HCT116 (cell line): Measurements from ENCODE around the gene MTG2. TPM values are rescaled to one million over a fixed set of nuclear protein-coding genes. Genes with fewer than 3 reads are reported as not detected.

ENCODE experiments used
- ATAC-seq: fragments of 200-7000 bp; cut with Tn5 transposase; 2 replicates; pipeline ENCODE4 v1.9.1; 2020; ENCODE audit warnings: mild to moderate bottlenecking, moderate library complexity
- BruUV-seq: library from RNA; stranded (reverse); fragments of 400-500 nt; replicated peaks from 2 replicates; lab custom pipeline; 2021; lab: Mats Ljungman, UMichigan
- CTCF ChIA-PET: fragments of 300-600 bp; sonication (Branson Sonifier 250); formaldehyde crosslinking; loops from one replicate; lab custom pipeline; 2021; ENCODE audit warnings: antibody characterized with exemption; lab: Charles Lee
- POLR2A ChIA-PET: fragments of 300-600, 350-600 bp; sonication (Branson Sonifier 250); formaldehyde crosslinking; loops from one replicate; lab custom pipeline; 2021; ENCODE audit warnings: antibody characterized with exemption; lab: Charles Lee
- RAD21 ChIA-PET, 2 experiments: fragments of 300-600 bp; sonication (Branson Sonifier 250); formaldehyde crosslinking; loops; one replicate each; lab custom pipeline; 2023; ENCODE audit warnings: low total read pairs in 2 of 2; ENCODE audit not compliant: uncharacterized antibody in 2 of 2, unreplicated experiment in 2 of 2, low non-redundant PET in 1 of 2; lab: Charles Lee
- DNase-seq: peaks from one replicate; pipeline ENCODE4 v3.0.0-alpha.2; 2010; ENCODE audit warnings: low read depth, low spot score
- H2AFZ ChIP-seq: fragments of 200-600 bp; shearing (Covaris generic), sonication (generic); 2 replicates; pipeline ENCODE4 v1.6.1; 2017; ENCODE audit warnings: low read depth, mixed run types, mixed read lengths, antibody characterized with exemption, low read length; ENCODE audit not compliant: poor library complexity, severe bottlenecking
- H3K27ac ChIP-seq: 2 replicates; pipeline ENCODE4 v1.5.1; 2012; ENCODE audit warnings: low read depth, low read length
- H3K27me3 ChIP-seq: fragments of 200-600 bp; sonication (generic); 2 replicates; pipeline ENCODE4 v1.6.1; 2016; ENCODE audit warnings: mixed run types, low read length, mixed read lengths; ENCODE audit not compliant: insufficient read depth
- H3K36me3 ChIP-seq, 2 experiments: fragments of 200-500 bp in 1 of 2; fragments of 200-600 bp in 1 of 2; sonication (Bioruptor generic) in 1 of 2; sonication (generic) in 1 of 2; 2 replicates each; pipeline versions ENCODE4 v1.5.1 to v1.6.1; 2014 to 2016; ENCODE audit warnings: low read length in 2 of 2, inconsistent platforms in 1 of 2, mixed read lengths in 1 of 2, mixed run types in 1 of 2; ENCODE audit not compliant: insufficient read depth in 2 of 2, control insufficient read depth in 1 of 2
- H3K4me1 ChIP-seq, 2 experiments: fragments of 200-600 bp in 1 of 2; sonication (generic) in 1 of 2; 2 replicates each; pipeline versions ENCODE4 v1.5.1 to v1.6.1; 2012 to 2017; ENCODE audit warnings: low read length in 2 of 2, inconsistent platforms in 1 of 2, mild to moderate bottlenecking in 1 of 2, mixed read lengths in 1 of 2, mixed run types in 1 of 2, moderate library complexity in 1 of 2; ENCODE audit not compliant: insufficient read depth in 2 of 2, control insufficient read depth in 1 of 2
- H3K4me2 ChIP-seq: fragments of 200-600 bp; sonication (generic); 2 replicates; pipeline ENCODE4 v1.6.1; 2017; ENCODE audit warnings: mixed run types, low read length, mixed read lengths
- H3K4me3 ChIP-seq, 2 experiments: fragments of 200-600 bp in 1 of 2; sonication (generic) in 1 of 2; replicated peaks in 1 of 2; 2 replicates each; pipeline ENCODE4 v1.5.1; 2011 to 2016; ENCODE audit warnings: low read length in 2 of 2, control low read depth in 1 of 2, low read depth in 1 of 2, mild to moderate bottlenecking in 1 of 2, mixed read lengths in 1 of 2, mixed run types in 1 of 2
- H3K79me2 ChIP-seq: fragments of 200-600 bp; sonication (generic); 2 replicates; pipeline ENCODE4 v1.6.1; 2017; ENCODE audit warnings: mild to moderate bottlenecking, mixed run types, low read length, moderate library complexity, mixed read lengths; ENCODE audit not compliant: insufficient read depth
- H3K9ac ChIP-seq: fragments of 200-600 bp; sonication (generic); 2 replicates; pipeline ENCODE4 v1.6.1; 2016; ENCODE audit warnings: low read length, mixed read lengths
- H3K9me2 ChIP-seq: fragments of 200-600 bp; sonication (generic), shearing (Covaris generic); 2 replicates; pipeline ENCODE4 v1.6.1; 2017; ENCODE audit warnings: mixed run types, mild to moderate bottlenecking, moderate library complexity; ENCODE audit not compliant: insufficient read depth
- H3K9me3 ChIP-seq, 2 experiments: fragments of 200-500 bp in 1 of 2; fragments of 200-600 bp in 1 of 2; sonication (Bioruptor generic) in 1 of 2; sonication (generic) in 1 of 2; 2 replicates each; pipeline ENCODE4 v1.6.1; 2014 to 2017; ENCODE audit warnings: low read length in 2 of 2, mixed read lengths in 2 of 2, inconsistent platforms in 1 of 2, low read depth in 1 of 2, mild to moderate bottlenecking in 1 of 2, mixed run types in 1 of 2, moderate library complexity in 1 of 2; ENCODE audit not compliant: control insufficient read depth in 1 of 2, insufficient read depth in 1 of 2
- H4K20me1 ChIP-seq: fragments of 200-600 bp; sonication (generic), shearing (Covaris generic); 2 replicates; pipeline ENCODE4 v1.6.1; 2017; ENCODE audit warnings: mixed run types, mild to moderate bottlenecking, moderate library complexity; ENCODE audit not compliant: insufficient read depth
- CBX3 ChIP-seq: IDR thresholded peaks from 2 replicates; pipeline ENCODE4 v1.6.1; 2012; ENCODE audit warnings: low read depth
- CEBPB ChIP-seq: IDR thresholded peaks from 2 replicates; pipeline ENCODE4 v1.6.1; 2012; ENCODE audit warnings: low read depth
- ELF1 ChIP-seq: IDR thresholded peaks from 2 replicates; pipeline ENCODE4 v1.6.1; 2012; ENCODE audit warnings: low read depth, borderline replicate concordance
- EZH2 ChIP-seq: fragments of 200-600 bp; sonication (generic); IDR thresholded peaks from 2 replicates; pipeline ENCODE4 v1.6.1; 2017; ENCODE audit warnings: antibody characterized with exemption, mixed run types
- EZH2phosphoT487 ChIP-seq: fragments of 200-600 bp; IDR thresholded peaks from 2 replicates; pipeline ENCODE4 v1.6.1; 2018; ENCODE audit warnings: antibody characterized with exemption, borderline replicate concordance
- FOSL1 ChIP-seq: IDR thresholded peaks from 2 replicates; pipeline ENCODE4 v1.6.1; 2012; ENCODE audit warnings: low read depth
- JUND ChIP-seq: IDR thresholded peaks from 2 replicates; pipeline ENCODE4 v1.6.1; 2012
- POLR2A ChIP-seq: IDR thresholded peaks from 2 replicates; pipeline ENCODE4 v1.7.0; 2011; ENCODE audit warnings: borderline replicate concordance; ENCODE audit not compliant: insufficient read depth, insufficient read length; ENCODE audit errors: extremely low read depth
- SIN3A ChIP-seq: IDR thresholded peaks from 2 replicates; pipeline ENCODE4 v1.6.1; 2012; ENCODE audit warnings: low read depth
- SP1 ChIP-seq: IDR thresholded peaks from 2 replicates; pipeline ENCODE4 v1.6.1; 2012; ENCODE audit warnings: low read depth
- TCF7L2 ChIP-seq: IDR thresholded peaks from 2 replicates; pipeline ENCODE4 v1.7.0; 2011; ENCODE audit warnings: borderline replicate concordance, inconsistent platforms; ENCODE audit not compliant: insufficient read depth, insufficient read length; ENCODE audit errors: extremely low read depth
- YY1 ChIP-seq: IDR thresholded peaks from 2 replicates; pipeline ENCODE4 v1.6.1; 2011; ENCODE audit warnings: low read length, low read depth, moderate library complexity, mild to moderate bottlenecking; ENCODE audit not compliant: insufficient replicate concordance; ENCODE audit errors: extremely low read depth
- ZBTB33 ChIP-seq: IDR thresholded peaks from 2 replicates; pipeline ENCODE4 v1.6.1; 2011; ENCODE audit warnings: mild to moderate bottlenecking, low read length, moderate library complexity; ENCODE audit not compliant: insufficient replicate concordance; ENCODE audit errors: extremely low read depth
- ZFX ChIP-seq: fragments of 450-650 bp; IDR thresholded peaks from 2 replicates; pipeline ENCODE4 v1.6.1; 2017
- ZNF274 ChIP-seq: fragments of 200-500 bp; sonication (Bioruptor generic); IDR thresholded peaks from 2 replicates; pipeline ENCODE4 v1.6.1; 2014; ENCODE audit warnings: mild to moderate bottlenecking, low read depth, low read length, inconsistent platforms
- intact Hi-C: fragments of 100-400 bp; cut with micrococcal nuclease; formaldehyde crosslinking; loops from 2 replicates; pipeline ENCODE4 v1.10.0; 2022
- total RNA-seq: library from RNA; stranded (reverse); gene quantifications from one replicate; pipeline ENCODE4 v1.2.1, GENCODE V29; 2021; ENCODE audit not compliant: unreplicated experiment
- TF ChIP-seq, protein P1 (sequence below): IDR thresholded peaks from 2 replicates; pipeline ENCODE4 v1.6.1; 2012; ENCODE audit warnings: low read depth
- TF ChIP-seq, protein P2 (sequence below): IDR thresholded peaks from 2 replicates; pipeline ENCODE4 v1.6.1; 2012

Gene MTG2
- total RNA-seq, 1 experiment from 2014 or later, result 43.3 TPM

- Histone ChIP-seq H4K20me1 (peaks cover 27% of the 10 kb centered on the region; the same call in 1 of the 2 replicates), H3K9ac (no peak overlapping the region), H3K79me2 (peaks cover 89% of the 10 kb centered on the region), H2AFZ (no peak overlapping the region), H3K27me3 (no peaks in the 10 kb centered on the region), H3K9me3 (no peaks in the 10 kb centered on the region), H3K36me3 (peaks cover 0 to 19% of the 10 kb centered on the region in 2 experiments; a peak in 2 of 4 replicates), H3K4me3 (no peak overlapping the region), H3K4me1 (peaks cover 13 to 21% of the 10 kb centered on the region in 2 experiments), H3K9me2 (no peaks in the 10 kb centered on the region), H3K4me2 (no peak overlapping the region), H3K27ac (no peak overlapping the region)
- TF ChIP-seq ELF1 (no peak), JUND (no peak), ZFX (no peak), SIN3A (no peak), TCF7L2 (no peak), CBX3 (no peak), ZNF274 (no peak), ZBTB33 (no peak), EZH2 (no peak), SP1 (no peak), CEBPB (no peak), FOSL1 (no peak), POLR2A (no peak), EZH2phosphoT487 (no peak), YY1 (no peak)
- TF ChIP-seq, protein P1, sequence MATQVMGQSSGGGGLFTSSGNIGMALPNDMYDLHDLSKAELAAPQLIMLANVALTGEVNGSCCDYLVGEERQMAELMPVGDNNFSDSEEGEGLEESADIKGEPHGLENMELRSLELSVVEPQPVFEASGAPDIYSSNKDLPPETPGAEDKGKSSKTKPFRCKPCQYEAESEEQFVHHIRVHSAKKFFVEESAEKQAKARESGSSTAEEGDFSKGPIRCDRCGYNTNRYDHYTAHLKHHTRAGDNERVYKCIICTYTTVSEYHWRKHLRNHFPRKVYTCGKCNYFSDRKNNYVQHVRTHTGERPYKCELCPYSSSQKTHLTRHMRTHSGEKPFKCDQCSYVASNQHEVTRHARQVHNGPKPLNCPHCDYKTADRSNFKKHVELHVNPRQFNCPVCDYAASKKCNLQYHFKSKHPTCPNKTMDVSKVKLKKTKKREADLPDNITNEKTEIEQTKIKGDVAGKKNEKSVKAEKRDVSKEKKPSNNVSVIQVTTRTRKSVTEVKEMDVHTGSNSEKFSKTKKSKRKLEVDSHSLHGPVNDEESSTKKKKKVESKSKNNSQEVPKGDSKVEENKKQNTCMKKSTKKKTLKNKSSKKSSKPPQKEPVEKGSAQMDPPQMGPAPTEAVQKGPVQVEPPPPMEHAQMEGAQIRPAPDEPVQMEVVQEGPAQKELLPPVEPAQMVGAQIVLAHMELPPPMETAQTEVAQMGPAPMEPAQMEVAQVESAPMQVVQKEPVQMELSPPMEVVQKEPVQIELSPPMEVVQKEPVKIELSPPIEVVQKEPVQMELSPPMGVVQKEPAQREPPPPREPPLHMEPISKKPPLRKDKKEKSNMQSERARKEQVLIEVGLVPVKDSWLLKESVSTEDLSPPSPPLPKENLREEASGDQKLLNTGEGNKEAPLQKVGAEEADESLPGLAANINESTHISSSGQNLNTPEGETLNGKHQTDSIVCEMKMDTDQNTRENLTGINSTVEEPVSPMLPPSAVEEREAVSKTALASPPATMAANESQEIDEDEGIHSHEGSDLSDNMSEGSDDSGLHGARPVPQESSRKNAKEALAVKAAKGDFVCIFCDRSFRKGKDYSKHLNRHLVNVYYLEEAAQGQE, result no peak
- TF ChIP-seq, protein P2, sequence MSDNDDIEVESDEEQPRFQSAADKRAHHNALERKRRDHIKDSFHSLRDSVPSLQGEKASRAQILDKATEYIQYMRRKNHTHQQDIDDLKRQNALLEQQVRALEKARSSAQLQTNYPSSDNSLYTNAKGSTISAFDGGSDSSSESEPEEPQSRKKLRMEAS, result no peak
- no peak for ATAC-seq
- POLR2A ChIA-PET, result no interaction called here
- DNase-seq, result no peak
- RAD21 ChIA-PET, result no interaction called here
- no TSS peak for BruUV-seq
- intact Hi-C loops, result no loop called here
- CTCF ChIA-PET, result no interaction called here
These were observed 36.6 kb upstream of the MTG2 start for GRCh38 chr20:62146019-62146755.
